ENCODE measurements around the gene GPER1. TPM values are rescaled to one million over a fixed set of nuclear protein-coding genes. Genes with fewer than 3 reads are reported as not detected.

The GPER1 gene
- total and polyA plus RNA-seq, 4 donors: 3.3 to 12.2 (median 10.1) TPM

DNA sequence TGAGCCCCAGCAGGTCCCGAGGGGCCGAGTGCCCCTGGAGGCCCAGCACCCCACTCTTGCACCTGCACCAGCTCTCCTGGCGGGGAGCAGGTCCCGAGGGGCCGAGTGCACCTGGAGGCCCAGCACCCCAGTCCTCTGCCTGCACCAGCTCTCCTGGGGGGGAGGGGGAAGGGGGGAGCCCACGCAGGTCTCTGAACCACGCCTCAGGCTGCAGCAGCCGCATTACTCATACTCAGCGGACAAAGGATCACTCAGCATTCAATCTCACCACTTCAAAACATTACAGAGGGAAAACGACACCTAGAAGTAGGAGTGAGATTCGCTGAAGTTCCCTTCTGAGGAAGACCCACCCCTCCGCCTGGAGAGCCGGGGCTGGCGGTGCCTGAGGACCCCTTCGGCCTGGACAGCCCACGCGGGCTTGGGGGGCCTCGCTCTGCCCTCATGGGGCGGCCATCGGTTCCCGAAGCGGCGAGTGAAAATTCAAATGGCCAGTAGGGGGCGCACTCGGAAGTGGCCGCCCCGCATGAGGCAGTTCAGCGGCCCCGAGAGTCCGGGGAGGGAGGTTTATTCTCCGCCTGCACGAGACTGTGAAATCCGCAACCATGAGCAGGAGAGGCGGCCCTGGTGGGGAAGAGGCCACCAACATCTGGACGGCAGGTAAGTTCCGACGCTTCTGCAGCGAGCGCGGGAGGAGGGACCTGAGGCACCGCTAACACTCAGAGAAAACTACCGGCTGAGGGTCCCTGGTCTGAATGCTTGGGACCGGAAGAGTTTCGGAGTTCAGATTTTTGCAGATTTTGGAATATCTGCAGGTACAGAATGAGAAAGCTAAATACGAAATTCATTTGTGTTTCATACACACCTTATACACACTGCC is 1.1 kb upstream of the GPER1 start:
- no peaks in the 10 kb centered on the region for H3K27me3 ChIP-seq (ENCODE audit: control insufficient read depth, insufficient read depth, low read length)
- H3K27ac ChIP-seq (ENCODE audit: low read depth, low read length): peak overlapping the region; percentile 33
- peaks cover 60% of the 10 kb centered on the region for H3K4me1 ChIP-seq (ENCODE audit: control insufficient read depth, insufficient read depth, low read length)
- 10% methylated on average over 31 of the region's 45 CpGs for WGBS (ENCODE audit: insufficient coverage)
- peak in 2 of 6 donors; percentile 41 to 76 for DNase-seq (ENCODE audit: low read depth in 4 of 6, low spot score in 6 of 6)
- H3K9me3 ChIP-seq (ENCODE audit: control insufficient read depth, insufficient read depth, low read length): no peaks in the 10 kb centered on the region
- peaks cover 43% of the 10 kb centered on the region for H3K36me3 ChIP-seq (ENCODE audit: control insufficient read depth, insufficient read depth, low read length)
- peak overlapping the region; percentile 55 for H3K4me3 ChIP-seq (ENCODE audit: low read depth, low read length)

DNA sequence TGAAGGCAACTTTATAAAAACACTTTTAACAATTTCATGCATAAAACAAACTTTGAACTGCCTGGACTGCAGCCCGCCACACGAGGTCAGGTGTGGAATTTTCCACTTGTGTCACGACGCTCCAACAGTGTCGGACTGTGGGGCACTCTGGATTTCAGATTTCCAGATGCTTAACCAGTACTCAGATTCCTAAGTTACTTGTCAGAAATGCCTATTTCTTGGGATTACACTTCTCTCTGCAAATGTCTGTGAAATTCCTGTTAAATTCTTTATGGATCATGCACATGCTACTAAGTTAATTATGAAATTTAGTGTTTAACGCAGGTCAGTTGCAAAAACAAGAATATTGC is 473 bp upstream of the GPER1 start:
- H3K4me1 ChIP-seq (ENCODE audit: control insufficient read depth, insufficient read depth, low read length): peaks cover 54% of the 10 kb centered on the region
- 66% methylated on average over 4 of the region's 6 CpGs for WGBS (ENCODE audit: insufficient coverage)
- peak overlapping the region; percentile 55 for H3K4me3 ChIP-seq (ENCODE audit: low read depth, low read length)
- H3K27me3 ChIP-seq (ENCODE audit: control insufficient read depth, insufficient read depth, low read length): no peaks in the 10 kb centered on the region
- peaks cover 43% of the 10 kb centered on the region for H3K36me3 ChIP-seq (ENCODE audit: control insufficient read depth, insufficient read depth, low read length)
- H3K27ac ChIP-seq (ENCODE audit: low read depth, low read length): peak overlapping the region; percentile 52
- H3K9me3 ChIP-seq (ENCODE audit: control insufficient read depth, insufficient read depth, low read length): no peaks in the 10 kb centered on the region
- no peak for DNase-seq (ENCODE audit: low read depth in 4 of 6, low spot score in 6 of 6)

DNA sequence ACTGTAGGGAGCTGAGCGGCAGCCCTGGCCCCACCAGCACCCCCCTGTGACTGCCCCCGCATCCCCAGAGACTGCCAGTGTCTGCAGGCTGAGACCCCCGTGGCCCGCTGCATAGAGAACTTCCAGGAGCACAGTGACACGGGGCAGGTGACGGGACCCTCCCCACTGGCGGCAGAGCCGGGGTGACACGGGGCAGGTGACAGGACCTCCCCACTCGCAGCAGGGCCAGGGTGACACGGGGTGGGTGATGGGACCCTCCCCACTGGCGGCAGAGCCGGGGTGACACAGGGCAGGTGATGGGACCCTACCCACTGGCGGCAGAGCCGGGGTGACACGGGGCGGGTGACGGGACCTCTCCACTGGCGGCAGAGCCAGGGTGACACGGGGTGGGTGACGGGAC is 2.3 kb downstream of the GPER1 start:
- Histone ChIP-seq H3K36me3 (ENCODE audit: control insufficient read depth, insufficient read depth, low read length) (peaks cover 44% of the 10 kb centered on the region), H3K9me3 (ENCODE audit: control insufficient read depth, insufficient read depth, low read length) (no peaks in the 10 kb centered on the region), H3K27me3 (ENCODE audit: control insufficient read depth, insufficient read depth, low read length) (no peaks in the 10 kb centered on the region), H3K27ac (ENCODE audit: low read depth, low read length) (no peak overlapping the region), H3K4me1 (ENCODE audit: control insufficient read depth, insufficient read depth, low read length) (peaks cover 34% of the 10 kb centered on the region), H3K4me3 (ENCODE audit: low read depth, low read length) (no peak overlapping the region)
- no peak for DNase-seq (ENCODE audit: low read depth in 4 of 6, low spot score in 6 of 6)
- WGBS (ENCODE audit: insufficient coverage): 93% methylated on average over 20 of the region's 21 CpGs

DNA sequence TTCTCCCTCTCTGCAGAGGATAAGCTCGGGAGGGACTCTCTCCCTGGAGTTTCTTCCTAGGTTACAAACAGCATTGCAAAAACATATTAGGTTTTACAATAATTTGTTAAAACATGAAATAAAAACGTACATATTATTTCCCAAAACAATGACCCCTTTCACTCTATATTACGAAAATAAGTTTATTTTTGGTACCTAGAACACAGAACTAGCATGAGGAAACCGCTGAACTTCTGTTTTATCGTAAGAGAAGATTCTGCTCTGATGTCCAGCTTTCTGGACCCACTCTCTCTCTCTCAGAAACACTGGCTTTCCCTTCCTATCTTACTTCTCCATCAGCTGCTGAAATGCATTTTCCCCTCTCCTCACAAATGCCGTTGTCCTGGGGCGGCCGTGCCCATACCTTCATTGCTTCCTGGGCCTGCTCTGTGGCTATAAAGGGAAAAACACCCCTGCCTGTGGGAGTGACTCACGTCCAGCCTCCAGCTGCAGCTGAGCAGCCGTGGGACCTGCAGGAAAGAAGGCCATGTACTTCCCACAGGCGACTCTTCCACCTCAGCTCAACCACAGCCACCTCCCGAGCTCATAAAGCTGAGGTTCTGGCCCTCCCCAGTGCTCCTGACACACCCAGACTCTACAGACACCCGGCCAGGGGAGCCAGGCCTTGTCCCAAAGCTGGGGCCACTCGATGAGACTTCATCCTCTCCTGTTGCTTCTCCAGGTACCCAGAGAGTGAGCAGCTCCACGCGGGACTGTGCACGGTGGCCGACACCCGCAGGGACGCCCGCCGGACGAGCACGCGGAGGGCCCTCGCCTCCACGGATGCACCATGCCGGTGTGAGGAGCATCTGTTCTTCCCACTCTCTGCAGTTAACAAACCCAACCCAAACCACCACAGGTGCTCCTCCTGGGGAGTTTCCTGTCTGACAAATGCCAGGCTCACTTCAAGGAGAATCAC is 3.1 kb downstream of the GPER1 start:
- Histone ChIP-seq H3K27ac (ENCODE audit: low read depth, low read length) (no peak overlapping the region), H3K9me3 (ENCODE audit: control insufficient read depth, insufficient read depth, low read length) (no peaks in the 10 kb centered on the region), H3K4me3 (ENCODE audit: low read depth, low read length) (no peak overlapping the region), H3K36me3 (ENCODE audit: control insufficient read depth, insufficient read depth, low read length) (peaks cover 47% of the 10 kb centered on the region), H3K27me3 (ENCODE audit: control insufficient read depth, insufficient read depth, low read length) (no peaks in the 10 kb centered on the region), H3K4me1 (ENCODE audit: control insufficient read depth, insufficient read depth, low read length) (peaks cover 36% of the 10 kb centered on the region)
- 88% methylated on average over 26 of the region's 28 CpGs for WGBS (ENCODE audit: insufficient coverage)
- DNase-seq (ENCODE audit: low read depth in 4 of 6, low spot score in 6 of 6): no peak

DNA sequence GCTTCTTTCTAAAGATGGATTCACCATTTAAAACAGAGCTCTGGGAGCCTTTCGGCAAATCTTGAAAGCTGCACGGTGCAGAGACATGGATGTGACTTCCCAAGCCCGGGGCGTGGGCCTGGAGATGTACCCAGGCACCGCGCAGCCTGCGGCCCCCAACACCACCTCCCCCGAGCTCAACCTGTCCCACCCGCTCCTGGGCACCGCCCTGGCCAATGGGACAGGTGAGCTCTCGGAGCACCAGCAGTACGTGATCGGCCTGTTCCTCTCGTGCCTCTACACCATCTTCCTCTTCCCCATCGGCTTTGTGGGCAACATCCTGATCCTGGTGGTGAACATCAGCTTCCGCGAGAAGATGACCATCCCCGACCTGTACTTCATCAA is 3.7 kb downstream of the GPER1 start:
- DNase-seq (ENCODE audit: low read depth in 4 of 6, low spot score in 6 of 6): no peak
- Histone ChIP-seq H3K4me3 (ENCODE audit: low read depth, low read length) (no peak overlapping the region), H3K27ac (ENCODE audit: low read depth, low read length) (no peak overlapping the region), H3K4me1 (ENCODE audit: control insufficient read depth, insufficient read depth, low read length) (peaks cover 38% of the 10 kb centered on the region), H3K27me3 (ENCODE audit: control insufficient read depth, insufficient read depth, low read length) (no peaks in the 10 kb centered on the region), H3K9me3 (ENCODE audit: control insufficient read depth, insufficient read depth, low read length) (no peaks in the 10 kb centered on the region), H3K36me3 (ENCODE audit: control insufficient read depth, insufficient read depth, low read length) (peaks cover 51% of the 10 kb centered on the region)
- 97% methylated on average over 18 of the region's 18 CpGs for WGBS (ENCODE audit: insufficient coverage)

DNA sequence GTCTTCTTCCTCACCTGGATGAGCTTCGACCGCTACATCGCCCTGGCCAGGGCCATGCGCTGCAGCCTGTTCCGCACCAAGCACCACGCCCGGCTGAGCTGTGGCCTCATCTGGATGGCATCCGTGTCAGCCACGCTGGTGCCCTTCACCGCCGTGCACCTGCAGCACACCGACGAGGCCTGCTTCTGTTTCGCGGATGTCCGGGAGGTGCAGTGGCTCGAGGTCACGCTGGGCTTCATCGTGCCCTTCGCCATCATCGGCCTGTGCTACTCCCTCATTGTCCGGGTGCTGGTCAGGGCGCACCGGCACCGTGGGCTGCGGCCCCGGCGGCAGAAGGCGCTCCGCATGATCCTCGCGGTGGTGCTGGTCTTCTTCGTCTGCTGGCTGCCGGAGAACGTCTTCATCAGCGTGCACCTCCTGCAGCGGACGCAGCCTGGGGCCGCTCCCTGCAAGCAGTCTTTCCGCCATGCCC is 4.3 kb downstream of the GPER1 start:
- no peak for DNase-seq (ENCODE audit: low read depth in 4 of 6, low spot score in 6 of 6)
- Histone ChIP-seq H3K9me3 (ENCODE audit: control insufficient read depth, insufficient read depth, low read length) (no peaks in the 10 kb centered on the region), H3K27ac (ENCODE audit: low read depth, low read length) (no peak overlapping the region), H3K27me3 (ENCODE audit: control insufficient read depth, insufficient read depth, low read length) (no peaks in the 10 kb centered on the region), H3K36me3 (ENCODE audit: control insufficient read depth, insufficient read depth, low read length) (peaks cover 55% of the 10 kb centered on the region), H3K4me3 (ENCODE audit: low read depth, low read length) (no peak overlapping the region), H3K4me1 (ENCODE audit: control insufficient read depth, insufficient read depth, low read length) (peaks cover 38% of the 10 kb centered on the region)
- 96% methylated on average over 40 of the region's 40 CpGs for WGBS (ENCODE audit: insufficient coverage)

DNA sequence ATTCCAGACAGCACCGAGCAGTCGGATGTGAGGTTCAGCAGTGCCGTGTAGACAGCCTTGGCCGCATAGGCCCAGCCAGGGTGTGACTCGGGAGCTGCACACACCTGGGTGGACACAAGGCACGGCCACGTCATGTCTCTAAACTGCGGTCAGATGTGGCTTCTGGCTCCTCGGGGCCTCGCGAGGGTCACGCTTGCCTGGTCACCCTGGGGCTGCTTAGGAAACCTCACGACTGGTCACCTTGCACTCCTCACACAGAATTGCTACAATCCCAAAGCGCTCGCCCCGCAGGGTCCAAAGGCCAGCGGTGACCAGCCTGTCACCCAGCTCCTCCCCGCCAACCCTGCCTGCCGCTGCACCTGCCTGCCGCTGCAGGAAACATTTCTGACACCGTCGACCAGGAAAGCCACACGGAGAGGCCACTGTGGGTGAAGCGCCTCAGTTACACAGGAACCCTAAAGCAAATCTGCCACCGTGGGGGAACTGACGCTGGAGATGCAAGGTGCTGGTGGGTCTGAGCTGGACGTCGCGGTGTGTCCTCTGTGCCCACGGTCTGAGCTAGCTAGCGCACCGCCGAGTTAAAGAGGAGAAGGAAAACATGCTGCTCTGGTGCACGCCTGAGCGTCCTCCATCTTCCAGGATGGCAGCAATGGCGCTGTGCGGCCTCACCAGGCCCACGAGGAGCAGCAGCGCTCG is 5.0 kb downstream of the GPER1 start:
- no peak overlapping the region for H3K4me3 ChIP-seq (ENCODE audit: low read depth, low read length)

DNA sequence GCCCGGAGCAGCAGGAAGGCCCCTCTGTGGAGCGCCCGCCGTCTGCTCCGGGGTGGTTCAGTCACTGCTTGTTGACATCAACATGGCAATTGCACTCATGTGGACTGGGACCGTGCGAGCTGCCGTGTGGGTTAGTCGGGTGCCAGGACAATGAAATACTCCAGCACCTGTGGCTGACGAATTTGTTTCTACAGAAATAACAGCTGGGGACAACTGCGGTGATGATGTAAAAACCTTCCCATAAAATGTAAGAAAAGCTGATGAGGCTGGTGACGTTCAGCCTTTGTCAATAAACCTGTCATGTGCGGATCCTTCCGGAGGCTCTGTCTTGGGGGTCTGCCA is 5.6 kb downstream of the GPER1 start:
- H3K27ac ChIP-seq (ENCODE audit: low read depth, low read length): no peak overlapping the region

More for the DNA sequence above, 5.0 kb downstream of the GPER1 start:
- Histone ChIP-seq H3K27me3 (ENCODE audit: control insufficient read depth, insufficient read depth, low read length) (no peaks in the 10 kb centered on the region), H3K9me3 (ENCODE audit: control insufficient read depth, insufficient read depth, low read length) (no peaks in the 10 kb centered on the region), H3K4me1 (ENCODE audit: control insufficient read depth, insufficient read depth, low read length) (peaks cover 34% of the 10 kb centered on the region), H3K27ac (ENCODE audit: low read depth, low read length) (no peak overlapping the region), H3K36me3 (ENCODE audit: control insufficient read depth, insufficient read depth, low read length) (peaks cover 55% of the 10 kb centered on the region)
- no peak for DNase-seq (ENCODE audit: low read depth in 4 of 6, low spot score in 6 of 6)
- 90% methylated on average over 40 of the region's 40 CpGs for WGBS (ENCODE audit: insufficient coverage)

DNA sequence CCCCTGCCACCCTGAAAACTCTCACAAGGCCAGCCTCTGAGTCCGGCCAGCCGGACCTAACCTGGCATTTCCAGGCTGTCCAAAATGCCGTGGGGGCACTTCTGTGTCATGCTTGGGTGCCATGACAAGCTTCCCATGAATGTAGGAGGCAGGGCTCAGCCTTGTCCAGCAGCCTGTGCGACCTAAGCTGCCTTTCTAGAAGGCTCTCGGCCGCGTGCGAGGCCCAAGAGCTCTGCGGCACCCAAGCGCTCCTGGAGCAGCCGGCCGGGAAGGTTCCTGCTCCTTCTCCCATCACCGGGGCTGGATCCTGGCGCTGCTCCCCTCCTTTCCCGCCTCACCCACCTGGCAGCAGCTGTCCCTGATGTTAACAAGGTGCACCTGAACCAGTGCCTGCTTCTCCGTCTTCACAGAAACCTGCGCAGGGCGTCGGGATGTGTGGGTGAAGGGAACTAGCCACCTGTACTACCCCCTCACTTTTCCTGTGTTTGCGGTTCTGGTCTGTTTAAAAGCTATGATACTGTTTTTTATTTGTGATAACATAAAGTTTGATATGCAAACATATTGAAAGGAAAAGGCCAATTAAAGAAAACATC is 6.1 kb downstream of the GPER1 start:
- DNase-seq (ENCODE audit: low read depth in 4 of 6, low spot score in 6 of 6): no peak
- H3K27ac ChIP-seq (ENCODE audit: low read depth, low read length): no peak overlapping the region
- H3K4me1 ChIP-seq (ENCODE audit: control insufficient read depth, insufficient read depth, low read length): peaks cover 26% of the 10 kb centered on the region
- WGBS (ENCODE audit: insufficient coverage): 87% methylated on average over 15 of the region's 20 CpGs
- H3K27me3 ChIP-seq (ENCODE audit: control insufficient read depth, insufficient read depth, low read length): no peaks in the 10 kb centered on the region
- H3K4me3 ChIP-seq (ENCODE audit: low read depth, low read length): no peak overlapping the region
- H3K9me3 ChIP-seq (ENCODE audit: control insufficient read depth, insufficient read depth, low read length): no peaks in the 10 kb centered on the region
- peaks cover 64% of the 10 kb centered on the region for H3K36me3 ChIP-seq (ENCODE audit: control insufficient read depth, insufficient read depth, low read length)

More for the DNA sequence above, 5.6 kb downstream of the GPER1 start:
- WGBS (ENCODE audit: insufficient coverage): 59% methylated on average over 9 of the region's 14 CpGs
- DNase-seq (ENCODE audit: low read depth in 4 of 6, low spot score in 6 of 6): no peak
- peaks cover 58% of the 10 kb centered on the region for H3K36me3 ChIP-seq (ENCODE audit: control insufficient read depth, insufficient read depth, low read length)
- peaks cover 29% of the 10 kb centered on the region for H3K4me1 ChIP-seq (ENCODE audit: control insufficient read depth, insufficient read depth, low read length)
- H3K4me3 ChIP-seq (ENCODE audit: low read depth, low read length): no peak overlapping the region
- H3K27me3 ChIP-seq (ENCODE audit: control insufficient read depth, insufficient read depth, low read length): no peaks in the 10 kb centered on the region
- no peaks in the 10 kb centered on the region for H3K9me3 ChIP-seq (ENCODE audit: control insufficient read depth, insufficient read depth, low read length)

Measured in spinal cord (tissue), 10 donors.